HCT116 (cell line): ENCODE measurements around the gene FOXN3. TPM values are rescaled to one million over a fixed set of nuclear protein-coding genes. Genes with fewer than 3 reads are reported as not detected.

ENCODE experiments used
- ATAC-seq: fragments of 200-7000 bp; cut with Tn5 transposase; 2 replicates; pipeline ENCODE4 v1.9.1; 2020; ENCODE audit warnings: mild to moderate bottlenecking, moderate library complexity
- BruUV-seq: library from RNA; stranded (reverse); fragments of 400-500 nt; replicated peaks from 2 replicates; lab custom pipeline; 2021; lab: Mats Ljungman, UMichigan
- CTCF ChIA-PET: fragments of 300-600 bp; sonication (Branson Sonifier 250); formaldehyde crosslinking; loops from one replicate; lab custom pipeline; 2021; ENCODE audit warnings: antibody characterized with exemption; lab: Charles Lee
- POLR2A ChIA-PET: fragments of 300-600, 350-600 bp; sonication (Branson Sonifier 250); formaldehyde crosslinking; loops from one replicate; lab custom pipeline; 2021; ENCODE audit warnings: antibody characterized with exemption; lab: Charles Lee
- RAD21 ChIA-PET, 2 experiments: fragments of 300-600 bp; sonication (Branson Sonifier 250); formaldehyde crosslinking; loops; one replicate each; lab custom pipeline; 2023; ENCODE audit warnings: low total read pairs in 2 of 2; ENCODE audit not compliant: uncharacterized antibody in 2 of 2, unreplicated experiment in 2 of 2, low non-redundant PET in 1 of 2; lab: Charles Lee
- DNase-seq: peaks from one replicate; pipeline ENCODE4 v3.0.0-alpha.2; 2010; ENCODE audit warnings: low read depth, low spot score
- H2AFZ ChIP-seq: fragments of 200-600 bp; shearing (Covaris generic), sonication (generic); 2 replicates; pipeline ENCODE4 v1.6.1; 2017; ENCODE audit warnings: low read depth, mixed run types, mixed read lengths, antibody characterized with exemption, low read length; ENCODE audit not compliant: poor library complexity, severe bottlenecking
- H3K27ac ChIP-seq: 2 replicates; pipeline ENCODE4 v1.5.1; 2012; ENCODE audit warnings: low read depth, low read length
- H3K27me3 ChIP-seq: fragments of 200-600 bp; sonication (generic); 2 replicates; pipeline ENCODE4 v1.6.1; 2016; ENCODE audit warnings: mixed run types, low read length, mixed read lengths; ENCODE audit not compliant: insufficient read depth
- H3K36me3 ChIP-seq, 2 experiments: fragments of 200-500 bp in 1 of 2; fragments of 200-600 bp in 1 of 2; sonication (Bioruptor generic) in 1 of 2; sonication (generic) in 1 of 2; 2 replicates each; pipeline versions ENCODE4 v1.5.1 to v1.6.1; 2014 to 2016; ENCODE audit warnings: low read length in 2 of 2, inconsistent platforms in 1 of 2, mixed read lengths in 1 of 2, mixed run types in 1 of 2; ENCODE audit not compliant: insufficient read depth in 2 of 2, control insufficient read depth in 1 of 2
- H3K4me1 ChIP-seq, 2 experiments: fragments of 200-600 bp in 1 of 2; sonication (generic) in 1 of 2; 2 replicates each; pipeline versions ENCODE4 v1.5.1 to v1.6.1; 2012 to 2017; ENCODE audit warnings: low read length in 2 of 2, inconsistent platforms in 1 of 2, mild to moderate bottlenecking in 1 of 2, mixed read lengths in 1 of 2, mixed run types in 1 of 2, moderate library complexity in 1 of 2; ENCODE audit not compliant: insufficient read depth in 2 of 2, control insufficient read depth in 1 of 2
- H3K4me2 ChIP-seq: fragments of 200-600 bp; sonication (generic); 2 replicates; pipeline ENCODE4 v1.6.1; 2017; ENCODE audit warnings: mixed run types, low read length, mixed read lengths
- H3K4me3 ChIP-seq, 2 experiments: fragments of 200-600 bp in 1 of 2; sonication (generic) in 1 of 2; replicated peaks in 1 of 2; 2 replicates each; pipeline ENCODE4 v1.5.1; 2011 to 2016; ENCODE audit warnings: low read length in 2 of 2, control low read depth in 1 of 2, low read depth in 1 of 2, mild to moderate bottlenecking in 1 of 2, mixed read lengths in 1 of 2, mixed run types in 1 of 2
- H3K79me2 ChIP-seq: fragments of 200-600 bp; sonication (generic); 2 replicates; pipeline ENCODE4 v1.6.1; 2017; ENCODE audit warnings: mild to moderate bottlenecking, mixed run types, low read length, moderate library complexity, mixed read lengths; ENCODE audit not compliant: insufficient read depth
- H3K9ac ChIP-seq: fragments of 200-600 bp; sonication (generic); 2 replicates; pipeline ENCODE4 v1.6.1; 2016; ENCODE audit warnings: low read length, mixed read lengths
- H3K9me2 ChIP-seq: fragments of 200-600 bp; sonication (generic), shearing (Covaris generic); 2 replicates; pipeline ENCODE4 v1.6.1; 2017; ENCODE audit warnings: mixed run types, mild to moderate bottlenecking, moderate library complexity; ENCODE audit not compliant: insufficient read depth
- H3K9me3 ChIP-seq, 2 experiments: fragments of 200-500 bp in 1 of 2; fragments of 200-600 bp in 1 of 2; sonication (Bioruptor generic) in 1 of 2; sonication (generic) in 1 of 2; 2 replicates each; pipeline ENCODE4 v1.6.1; 2014 to 2017; ENCODE audit warnings: low read length in 2 of 2, mixed read lengths in 2 of 2, inconsistent platforms in 1 of 2, low read depth in 1 of 2, mild to moderate bottlenecking in 1 of 2, mixed run types in 1 of 2, moderate library complexity in 1 of 2; ENCODE audit not compliant: control insufficient read depth in 1 of 2, insufficient read depth in 1 of 2
- H4K20me1 ChIP-seq: fragments of 200-600 bp; sonication (generic), shearing (Covaris generic); 2 replicates; pipeline ENCODE4 v1.6.1; 2017; ENCODE audit warnings: mixed run types, mild to moderate bottlenecking, moderate library complexity; ENCODE audit not compliant: insufficient read depth
- EGR1 ChIP-seq: IDR thresholded peaks from 2 replicates; pipeline ENCODE4 v1.6.1; 2012; ENCODE audit warnings: low read depth
- EZH2phosphoT487 ChIP-seq: fragments of 200-600 bp; IDR thresholded peaks from 2 replicates; pipeline ENCODE4 v1.6.1; 2018; ENCODE audit warnings: antibody characterized with exemption, borderline replicate concordance
- JUND ChIP-seq: IDR thresholded peaks from 2 replicates; pipeline ENCODE4 v1.6.1; 2012
- POLR2A ChIP-seq: IDR thresholded peaks from 2 replicates; pipeline ENCODE4 v1.7.0; 2011; ENCODE audit warnings: borderline replicate concordance; ENCODE audit not compliant: insufficient read depth, insufficient read length; ENCODE audit errors: extremely low read depth
- POLR2AphosphoS5 ChIP-seq: IDR thresholded peaks from 2 replicates; pipeline ENCODE4 v1.6.1; 2011; ENCODE audit warnings: mild to moderate bottlenecking, low read depth, low read length, moderate library complexity
- SIN3A ChIP-seq: IDR thresholded peaks from 2 replicates; pipeline ENCODE4 v1.6.1; 2012; ENCODE audit warnings: low read depth
- YY1 ChIP-seq: IDR thresholded peaks from 2 replicates; pipeline ENCODE4 v1.6.1; 2011; ENCODE audit warnings: low read length, low read depth, moderate library complexity, mild to moderate bottlenecking; ENCODE audit not compliant: insufficient replicate concordance; ENCODE audit errors: extremely low read depth
- intact Hi-C: fragments of 100-400 bp; cut with micrococcal nuclease; formaldehyde crosslinking; loops from 2 replicates; pipeline ENCODE4 v1.10.0; 2022
- total RNA-seq: library from RNA; stranded (reverse); gene quantifications from one replicate; pipeline ENCODE4 v1.2.1, GENCODE V29; 2021; ENCODE audit not compliant: unreplicated experiment
- TF ChIP-seq, protein P1 (sequence below): IDR thresholded peaks from 2 replicates; pipeline ENCODE4 v1.6.1; 2011; ENCODE audit warnings: mild to moderate bottlenecking, low read length, moderate library complexity; ENCODE audit not compliant: insufficient replicate concordance; ENCODE audit errors: extremely low read depth
- TF ChIP-seq, protein P2 (sequence below), 3 experiments: fragments of 200-600 bp in 1 of 3; sonication (generic) in 1 of 3; IDR thresholded peaks in 2 of 3; conservative IDR thresholded peaks in 1 of 3; 2 replicates each; pipeline ENCODE4 v1.5.1; 2012 to 2017; ENCODE audit warnings: low read depth in 2 of 3, low read length in 2 of 3, antibody characterized with exemption in 1 of 3, borderline replicate concordance in 1 of 3, control low read depth in 1 of 3, mild to moderate bottlenecking in 1 of 3, mixed read lengths in 1 of 3, mixed run types in 1 of 3, moderate library complexity in 1 of 3; ENCODE audit not compliant: insufficient read depth in 1 of 3
- TF ChIP-seq, protein P3 (sequence below): IDR thresholded peaks from 2 replicates; pipeline ENCODE4 v1.6.1; 2012

FOXN3 gene
- total RNA-seq, 1 experiment from 2014 or later, result 20.0 TPM

DNA sequence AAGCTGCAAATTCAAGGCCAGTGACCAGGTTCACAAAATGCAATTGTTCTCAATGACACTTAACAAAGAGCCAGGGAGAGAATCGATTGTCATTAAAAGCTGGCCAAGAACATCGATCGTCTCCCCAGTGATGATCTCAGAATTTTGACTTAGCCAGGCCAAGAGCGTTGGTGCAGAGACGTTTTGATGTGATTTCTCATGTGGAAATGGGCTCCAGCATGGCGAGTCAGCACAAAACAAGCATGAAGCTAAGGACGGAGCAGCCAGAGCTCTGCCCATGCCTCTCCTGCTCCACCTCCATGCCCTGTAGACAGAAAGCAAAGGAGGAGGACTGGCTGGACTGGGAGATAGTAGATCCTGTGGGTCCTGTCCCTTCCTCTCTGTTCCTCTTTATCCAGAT is 270.8 kb downstream of the FOXN3 start:
- TF ChIP-seq POLR2AphosphoS5, result no peak
- TF ChIP-seq, all 23 proteins: peak for 0
- CTCF ChIA-PET, result no interaction called here
- no peak overlapping the region for H3K4me3 ChIP-seq
- no peak overlapping the region for H3K4me2 ChIP-seq
- no peaks in the 10 kb centered on the region for H3K4me1 ChIP-seq
- POLR2A ChIA-PET, result no interaction called here
- no peaks in the 10 kb centered on the region for H4K20me1 ChIP-seq
- DNase-seq (no peak), ATAC-seq (no peak)
- intact Hi-C loops, result no loop called here
- no peak overlapping the region for H3K9ac ChIP-seq
- BruUV-seq, result no TSS peak
- H3K9me2 ChIP-seq, result no peaks in the 10 kb centered on the region
- RAD21 ChIA-PET, result no interaction called here
- peaks cover 4% of the 10 kb centered on the region; the same call in 1 of the 2 replicates for H3K27me3 ChIP-seq
- no peak overlapping the region for H3K27ac ChIP-seq
- no peaks in the 10 kb centered on the region for H3K79me2 ChIP-seq
- no peaks in the 10 kb centered on the region for H3K36me3 ChIP-seq
- no peak overlapping the region for H2AFZ ChIP-seq
- no peaks in the 10 kb centered on the region for H3K9me3 ChIP-seq

DNA sequence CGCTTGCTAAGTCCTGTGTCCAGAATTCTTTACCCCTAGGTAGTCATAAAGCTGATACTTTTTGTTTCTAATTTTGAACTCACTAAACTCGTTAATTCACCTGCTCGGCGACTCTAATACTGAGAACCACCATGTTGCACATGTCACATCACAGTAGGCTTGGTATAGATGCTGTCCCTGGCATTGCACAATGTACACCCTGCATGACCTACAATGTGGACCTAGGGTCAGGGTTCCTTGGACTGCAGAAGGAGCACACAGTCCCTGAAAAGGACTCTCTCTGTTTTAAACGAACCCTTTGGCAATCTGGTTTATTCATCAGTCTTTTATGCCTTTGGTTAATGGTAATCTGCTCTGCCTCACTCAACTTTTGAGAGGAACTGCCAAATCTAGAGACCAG is 272.4 kb downstream of the FOXN3 start:
- Histone ChIP-seq H3K4me3 (no peak overlapping the region), H3K36me3 (no peaks in the 10 kb centered on the region), H3K9me3 (no peaks in the 10 kb centered on the region), H3K9me2 (no peaks in the 10 kb centered on the region), H3K9ac (no peak overlapping the region), H3K4me2 (no peak overlapping the region), H3K27ac (no peak overlapping the region), H3K27me3 (peaks cover 8% of the 10 kb centered on the region; the same call in 1 of the 2 replicates), H4K20me1 (no peaks in the 10 kb centered on the region), H2AFZ (no peak overlapping the region), H3K79me2 (no peaks in the 10 kb centered on the region), H3K4me1 (no peaks in the 10 kb centered on the region; a peak in 1 of 4 replicates)
- BruUV-seq, result no TSS peak
- POLR2A ChIA-PET, result no interaction called here
- DNase-seq (no peak), ATAC-seq (no peak)
- intact Hi-C loops, result no loop called here
- RAD21 ChIA-PET, result no interaction called here
- CTCF ChIA-PET, result no interaction called here
- no peak for TF ChIP-seq JUND
- TF ChIP-seq EGR1, result no peak
- TF ChIP-seq, protein P1, sequence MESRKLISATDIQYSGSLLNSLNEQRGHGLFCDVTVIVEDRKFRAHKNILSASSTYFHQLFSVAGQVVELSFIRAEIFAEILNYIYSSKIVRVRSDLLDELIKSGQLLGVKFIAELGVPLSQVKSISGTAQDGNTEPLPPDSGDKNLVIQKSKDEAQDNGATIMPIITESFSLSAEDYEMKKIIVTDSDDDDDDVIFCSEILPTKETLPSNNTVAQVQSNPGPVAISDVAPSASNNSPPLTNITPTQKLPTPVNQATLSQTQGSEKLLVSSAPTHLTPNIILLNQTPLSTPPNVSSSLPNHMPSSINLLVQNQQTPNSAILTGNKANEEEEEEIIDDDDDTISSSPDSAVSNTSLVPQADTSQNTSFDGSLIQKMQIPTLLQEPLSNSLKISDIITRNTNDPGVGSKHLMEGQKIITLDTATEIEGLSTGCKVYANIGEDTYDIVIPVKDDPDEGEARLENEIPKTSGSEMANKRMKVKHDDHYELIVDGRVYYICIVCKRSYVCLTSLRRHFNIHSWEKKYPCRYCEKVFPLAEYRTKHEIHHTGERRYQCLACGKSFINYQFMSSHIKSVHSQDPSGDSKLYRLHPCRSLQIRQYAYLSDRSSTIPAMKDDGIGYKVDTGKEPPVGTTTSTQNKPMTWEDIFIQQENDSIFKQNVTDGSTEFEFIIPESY, result no peak
- no peak for TF ChIP-seq YY1
- no peak for TF ChIP-seq POLR2A
- no peak for TF ChIP-seq EZH2phosphoT487
- TF ChIP-seq, protein P2, sequence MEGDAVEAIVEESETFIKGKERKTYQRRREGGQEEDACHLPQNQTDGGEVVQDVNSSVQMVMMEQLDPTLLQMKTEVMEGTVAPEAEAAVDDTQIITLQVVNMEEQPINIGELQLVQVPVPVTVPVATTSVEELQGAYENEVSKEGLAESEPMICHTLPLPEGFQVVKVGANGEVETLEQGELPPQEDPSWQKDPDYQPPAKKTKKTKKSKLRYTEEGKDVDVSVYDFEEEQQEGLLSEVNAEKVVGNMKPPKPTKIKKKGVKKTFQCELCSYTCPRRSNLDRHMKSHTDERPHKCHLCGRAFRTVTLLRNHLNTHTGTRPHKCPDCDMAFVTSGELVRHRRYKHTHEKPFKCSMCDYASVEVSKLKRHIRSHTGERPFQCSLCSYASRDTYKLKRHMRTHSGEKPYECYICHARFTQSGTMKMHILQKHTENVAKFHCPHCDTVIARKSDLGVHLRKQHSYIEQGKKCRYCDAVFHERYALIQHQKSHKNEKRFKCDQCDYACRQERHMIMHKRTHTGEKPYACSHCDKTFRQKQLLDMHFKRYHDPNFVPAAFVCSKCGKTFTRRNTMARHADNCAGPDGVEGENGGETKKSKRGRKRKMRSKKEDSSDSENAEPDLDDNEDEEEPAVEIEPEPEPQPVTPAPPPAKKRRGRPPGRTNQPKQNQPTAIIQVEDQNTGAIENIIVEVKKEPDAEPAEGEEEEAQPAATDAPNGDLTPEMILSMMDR (IDR thresholded peaks at IDR 0.05 in 2 of 3, conservative IDR thresholded peaks at IDR 0.05 in 1 of 3; ENCODE audit: borderline replicate concordance in 1 of 3, insufficient read depth in 1 of 3, low read depth in 2 of 3, low read length in 2 of 3), result no peak
- TF ChIP-seq SIN3A, result no peak
- TF ChIP-seq, protein P3, sequence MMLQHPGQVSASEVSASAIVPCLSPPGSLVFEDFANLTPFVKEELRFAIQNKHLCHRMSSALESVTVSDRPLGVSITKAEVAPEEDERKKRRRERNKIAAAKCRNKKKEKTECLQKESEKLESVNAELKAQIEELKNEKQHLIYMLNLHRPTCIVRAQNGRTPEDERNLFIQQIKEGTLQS, result no peak
